ENCODE measurements around the gene ASAP2.
"Not testable (repeated sequence)": the region's sequence is repeated elsewhere in the genome, so short reads cannot be mapped to it uniquely, and the experiment has no call there.

Gene ASAP2

DNA sequence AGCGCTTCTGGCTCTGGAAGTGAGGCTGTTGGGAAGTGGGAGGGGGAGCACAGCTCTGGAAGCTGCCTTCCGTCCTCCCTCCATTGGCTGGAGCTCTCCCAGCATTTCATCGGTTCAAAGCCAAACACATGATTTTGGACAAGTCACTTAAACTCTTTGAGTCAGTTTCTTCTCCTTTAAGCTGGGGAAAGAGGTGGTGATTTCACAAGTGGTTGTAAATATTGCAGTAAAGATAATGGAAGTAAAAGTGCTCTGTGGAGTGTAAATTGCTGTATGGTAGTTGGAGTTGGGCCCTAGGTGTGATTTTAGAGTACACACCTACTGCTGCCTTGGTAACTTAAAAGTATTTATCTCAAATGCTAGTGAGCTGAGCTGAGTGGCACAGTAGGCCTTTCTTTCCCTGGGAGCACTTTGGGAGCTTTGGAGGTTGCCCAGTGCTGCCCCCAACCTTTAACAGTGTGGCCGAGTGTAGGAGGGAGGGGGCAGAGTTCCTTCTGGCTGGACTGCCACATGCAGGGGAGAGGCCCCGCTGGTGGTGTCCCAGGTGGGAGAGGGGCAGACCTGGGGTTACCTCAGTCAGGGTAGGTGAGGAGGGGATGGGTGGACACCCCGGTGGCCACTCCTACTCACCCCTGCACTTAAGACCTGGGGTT lies 54.7 kb downstream of the ASAP2 start:
- no peak for DNase-seq
- Histone ChIP-seq H3K4me3 (ENCODE audit: low read depth, low read length) (no peak overlapping the region), H3K9me3 (ENCODE audit: severe bottlenecking) (no peaks in the 10 kb centered on the region), H3K36me3 (no peaks in the 10 kb centered on the region), H3K27ac (no peak overlapping the region), H3K27me3 (ENCODE audit: insufficient read depth, low read depth, severe bottlenecking) (no peaks in the 10 kb centered on the region)
- TF ChIP-seq, protein P1, sequence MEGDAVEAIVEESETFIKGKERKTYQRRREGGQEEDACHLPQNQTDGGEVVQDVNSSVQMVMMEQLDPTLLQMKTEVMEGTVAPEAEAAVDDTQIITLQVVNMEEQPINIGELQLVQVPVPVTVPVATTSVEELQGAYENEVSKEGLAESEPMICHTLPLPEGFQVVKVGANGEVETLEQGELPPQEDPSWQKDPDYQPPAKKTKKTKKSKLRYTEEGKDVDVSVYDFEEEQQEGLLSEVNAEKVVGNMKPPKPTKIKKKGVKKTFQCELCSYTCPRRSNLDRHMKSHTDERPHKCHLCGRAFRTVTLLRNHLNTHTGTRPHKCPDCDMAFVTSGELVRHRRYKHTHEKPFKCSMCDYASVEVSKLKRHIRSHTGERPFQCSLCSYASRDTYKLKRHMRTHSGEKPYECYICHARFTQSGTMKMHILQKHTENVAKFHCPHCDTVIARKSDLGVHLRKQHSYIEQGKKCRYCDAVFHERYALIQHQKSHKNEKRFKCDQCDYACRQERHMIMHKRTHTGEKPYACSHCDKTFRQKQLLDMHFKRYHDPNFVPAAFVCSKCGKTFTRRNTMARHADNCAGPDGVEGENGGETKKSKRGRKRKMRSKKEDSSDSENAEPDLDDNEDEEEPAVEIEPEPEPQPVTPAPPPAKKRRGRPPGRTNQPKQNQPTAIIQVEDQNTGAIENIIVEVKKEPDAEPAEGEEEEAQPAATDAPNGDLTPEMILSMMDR (IDR thresholded peaks at IDR 0.05; ENCODE audit: low read depth, low read length) = no peak

DNA sequence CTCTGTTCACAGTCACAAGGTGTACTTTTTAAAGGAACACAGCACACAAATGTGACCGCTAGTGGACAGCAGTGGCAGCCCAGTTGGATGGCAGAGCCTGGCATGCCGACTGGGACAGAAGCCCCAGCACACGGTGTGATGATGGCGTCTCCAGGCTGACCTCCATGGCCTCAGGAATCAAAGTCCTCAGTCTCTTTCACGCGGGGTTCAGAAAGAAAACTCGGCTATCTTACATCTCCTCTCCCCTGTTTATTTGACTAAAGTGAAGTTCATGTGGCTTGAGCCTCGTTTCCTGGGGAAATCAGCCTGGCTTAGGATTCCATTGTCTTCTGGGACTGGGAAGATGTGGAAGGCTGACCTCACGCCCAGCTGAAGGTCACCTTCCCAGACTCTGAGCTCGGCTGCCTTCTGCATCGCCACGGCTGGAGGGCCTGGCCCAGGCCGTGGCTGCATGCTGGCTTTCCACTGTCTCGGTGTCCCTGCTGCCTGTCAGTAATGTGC lies 56.1 kb downstream of the ASAP2 start:
- DNase-seq = no peak
- TF ChIP-seq, protein P1 (IDR thresholded peaks at IDR 0.05; ENCODE audit: low read depth, low read length) = no peak
- no peak overlapping the region for H3K4me3 ChIP-seq (ENCODE audit: low read depth, low read length)

DNA sequence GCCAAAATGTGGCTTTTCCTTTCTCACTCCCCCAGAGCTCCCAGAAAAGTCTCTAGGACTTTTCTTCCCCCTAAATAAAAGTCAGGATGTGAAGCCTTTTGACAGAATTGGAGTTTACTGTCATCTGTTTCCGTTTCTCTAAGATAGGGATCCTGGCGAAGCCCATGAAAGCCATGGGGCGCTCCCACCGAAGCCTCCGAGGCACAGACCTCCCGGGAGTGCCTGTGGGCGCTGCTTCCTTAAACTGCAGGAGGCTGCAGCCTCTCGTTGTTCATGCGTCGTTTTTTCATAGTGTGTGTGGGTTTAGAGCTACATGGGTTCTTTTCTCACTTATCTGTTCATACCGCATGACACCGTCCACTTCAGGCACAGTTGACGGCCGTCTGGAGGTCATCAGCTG lies 56.8 kb downstream of the ASAP2 start:
- H3K27me3 ChIP-seq (ENCODE audit: insufficient read depth, low read depth, severe bottlenecking) = no peaks in the 10 kb centered on the region
- TF ChIP-seq, protein P1 (IDR thresholded peaks at IDR 0.05; ENCODE audit: low read depth, low read length) = no peak
- H3K4me3 ChIP-seq (ENCODE audit: low read depth, low read length) = no peak overlapping the region
- H3K27ac ChIP-seq = no peak overlapping the region
- no peaks in the 10 kb centered on the region for H3K36me3 ChIP-seq
- no peaks in the 10 kb centered on the region for H3K9me3 ChIP-seq (ENCODE audit: severe bottlenecking)
- no peak for DNase-seq

More for the DNA sequence above, 56.1 kb downstream of the ASAP2 start:
- Histone ChIP-seq H3K27ac (no peak overlapping the region), H3K9me3 (ENCODE audit: severe bottlenecking) (no peaks in the 10 kb centered on the region), H3K27me3 (ENCODE audit: insufficient read depth, low read depth, severe bottlenecking) (no peaks in the 10 kb centered on the region), H3K36me3 (no peaks in the 10 kb centered on the region)

DNA sequence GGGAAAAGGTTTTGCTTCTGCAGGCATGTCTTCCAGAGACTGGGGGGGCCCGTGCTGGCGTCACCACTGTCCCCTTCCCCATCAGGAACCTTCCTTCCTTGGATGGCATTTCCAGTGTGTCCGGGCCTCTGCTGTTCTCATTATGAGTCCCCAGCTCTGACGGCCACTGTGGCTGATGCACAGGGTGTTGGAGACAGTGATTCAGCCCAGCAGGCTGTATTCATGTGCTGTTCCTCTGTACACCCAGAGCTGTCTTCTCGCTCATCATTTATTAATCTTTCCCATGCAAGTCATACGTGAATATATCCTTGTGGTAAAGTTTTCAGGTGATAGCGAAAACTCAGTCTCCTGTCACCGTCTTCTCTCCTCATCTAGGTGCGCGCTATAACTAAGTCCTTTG lies 57.7 kb downstream of the ASAP2 start:
- TF ChIP-seq, protein P1 (IDR thresholded peaks at IDR 0.05; ENCODE audit: low read depth, low read length) = no peak
- Histone ChIP-seq H3K27ac (no peak overlapping the region), H3K27me3 (ENCODE audit: insufficient read depth, low read depth, severe bottlenecking) (no peaks in the 10 kb centered on the region), H3K36me3 (no peaks in the 10 kb centered on the region), H3K9me3 (ENCODE audit: severe bottlenecking) (no peaks in the 10 kb centered on the region), H3K4me3 (ENCODE audit: low read depth, low read length) (no peak overlapping the region)
- DNase-seq = no peak

DNA sequence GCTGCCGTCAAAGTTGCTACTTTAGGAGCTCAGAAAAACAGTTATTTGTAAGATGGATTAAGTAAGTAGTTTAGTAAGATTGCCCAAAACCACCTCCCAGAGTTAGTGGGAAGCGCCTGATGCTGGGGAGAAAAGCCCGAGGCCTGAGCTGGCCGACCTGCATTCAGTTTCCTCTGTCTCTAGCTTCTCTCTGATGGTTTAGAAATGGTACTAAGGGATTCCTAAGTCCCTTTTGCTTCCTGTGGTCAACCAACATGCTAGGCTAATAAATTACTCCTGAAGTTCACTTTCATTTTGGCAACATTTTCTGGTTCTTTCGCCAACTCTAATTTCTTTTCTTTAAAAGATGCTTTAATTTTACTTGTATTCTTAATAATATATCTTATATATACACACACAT lies 60.1 kb downstream of the ASAP2 start:
- TF ChIP-seq, protein P1 (IDR thresholded peaks at IDR 0.05; ENCODE audit: low read depth, low read length) = no peak
- H3K9me3 ChIP-seq (ENCODE audit: severe bottlenecking) = no peaks in the 10 kb centered on the region
- H3K27me3 ChIP-seq (ENCODE audit: insufficient read depth, low read depth, severe bottlenecking) = no peaks in the 10 kb centered on the region
- H3K4me3 ChIP-seq (ENCODE audit: low read depth, low read length) = no peak overlapping the region
- no peak for DNase-seq
- H3K36me3 ChIP-seq = no peaks in the 10 kb centered on the region
- no peak overlapping the region for H3K27ac ChIP-seq

DNA sequence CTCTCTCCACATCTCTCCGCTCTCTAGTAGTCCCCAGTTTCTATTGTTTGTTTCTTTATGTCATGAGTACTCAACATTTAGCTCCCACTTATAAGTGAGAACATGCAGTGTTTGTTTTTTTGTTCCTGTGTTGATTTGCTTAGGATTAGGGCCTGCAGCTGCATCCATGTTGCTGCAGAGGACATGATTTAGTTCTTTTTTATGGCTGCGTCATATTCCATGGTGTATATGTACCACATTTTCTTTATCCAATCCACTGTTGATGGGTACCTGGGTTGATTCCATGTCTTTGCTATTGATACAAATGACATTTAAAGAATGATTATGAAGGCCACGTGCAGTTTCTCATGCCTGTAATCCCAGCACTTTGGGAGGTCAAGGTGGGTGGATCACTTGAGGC lies 60.7 kb downstream of the ASAP2 start:
- H3K27me3 ChIP-seq (ENCODE audit: insufficient read depth, low read depth, severe bottlenecking); H3K9me3 ChIP-seq (ENCODE audit: severe bottlenecking); DNase-seq; H3K27ac ChIP-seq; H3K36me3 ChIP-seq; H3K4me3 ChIP-seq (ENCODE audit: low read depth, low read length): not testable (repeated sequence)
